ENCODE data around the gene VPREB3.

DNA sequence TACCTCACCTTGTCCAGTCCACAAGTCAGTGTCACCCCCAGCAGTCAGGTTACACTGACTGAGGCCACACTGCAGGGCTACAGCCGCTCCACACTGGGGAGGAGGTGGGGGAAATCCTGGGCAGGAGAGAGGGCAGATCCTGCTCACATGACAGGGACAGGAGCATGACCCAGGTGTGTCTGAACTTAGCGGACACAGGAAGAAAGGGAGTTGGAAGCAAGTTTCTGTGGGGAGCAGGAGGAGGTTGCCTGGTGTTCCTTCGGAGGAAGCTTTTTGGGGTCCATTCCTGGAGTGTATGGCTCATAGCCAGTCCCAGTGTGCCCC lies 24.3 kb upstream of the VPREB3 start:
- no peak for TF ChIP-seq CTCF (IDR thresholded peaks at IDR 0.05; ENCODE audit: low read depth, low read length, missing input control)
- no peak for TF ChIP-seq TAF1 (conservative IDR thresholded peaks at IDR 0.05)
- no peak for TF ChIP-seq RAD21 (IDR thresholded peaks at IDR 0.05)
- TF ChIP-seq MAX (IDR thresholded peaks at IDR 0.05): no peak
- no peak for TF ChIP-seq YY1 (IDR thresholded peaks at IDR 0.05)
